Activated T-cell treated with anti-CD3 and anti-CD28 coated beads, Interleukin-2, amount 50 U/mL, for 24 hours (primary cell): Measurements from ENCODE around the gene ACTR8.

ENCODE experiments used
- DNase-seq: peaks from one replicate; pipeline ENCODE4 v3.0.0-alpha.2; 2020
- H3K27ac Mint-ChIP-seq: 2 replicates; pipeline ENCODE4 v1.8.0; 2020; ENCODE audit warnings: mild to moderate bottlenecking, mixed read lengths
- H3K27me3 Mint-ChIP-seq: 2 replicates; pipeline ENCODE4 v1.8.0; 2020; ENCODE audit warnings: mixed read lengths
- H3K36me3 Mint-ChIP-seq: 2 replicates; pipeline ENCODE4 v1.8.0; 2020; ENCODE audit warnings: low read depth, mixed read lengths
- H3K4me1 Mint-ChIP-seq: 2 replicates; pipeline ENCODE4 v1.8.0; 2020; ENCODE audit warnings: low read depth, mixed read lengths
- H3K4me3 Mint-ChIP-seq: 2 replicates; pipeline ENCODE4 v1.8.0; 2020; ENCODE audit warnings: mild to moderate bottlenecking, moderate library complexity, mixed read lengths
- H3K9me3 Mint-ChIP-seq: 2 replicates; pipeline ENCODE4 v1.8.0; 2020; ENCODE audit warnings: mixed read lengths

The ACTR8 gene

GRCh38 chr3:53846134-53846850, 35.7 kb downstream of the ACTR8 start, which contains the start of the genes CHDH and IL17RB:
CHDH (minus strand) TSS chr3:53846419; CDS start chr3:53824008, 22,411 bp downstream.
IL17RB (plus strand) TSS chr3:53846568; CDS start chr3:53846589, 21 bp downstream.
- Mint-ChIP-seq H3K27me3 (peaks cover 67% of the 10 kb centered on the region), H3K4me1 (peaks cover 9% of the 10 kb centered on the region), H3K4me3 (peak within 1 kb of the TSS; percentile 60), H3K27ac (no peak within 1 kb of the TSS), H3K9me3 (no peaks in the 10 kb centered on the region), H3K36me3 (no peaks in the 10 kb centered on the region)
- peak; percentile 44 for DNase-seq

GRCh38 chr3:53845881-53846133, 36.1 kb downstream of the ACTR8 start:
- peaks cover 67% of the 10 kb centered on the region for H3K27me3 Mint-ChIP-seq
- H3K4me3 Mint-ChIP-seq: peak overlapping the region; percentile 56
- DNase-seq: peak; percentile 36
- peaks cover 9% of the 10 kb centered on the region for H3K4me1 Mint-ChIP-seq
- no peaks in the 10 kb centered on the region for H3K36me3 Mint-ChIP-seq
- no peak overlapping the region for H3K27ac Mint-ChIP-seq
- H3K9me3 Mint-ChIP-seq: no peaks in the 10 kb centered on the region

- DNase-seq: no peak
- Mint-ChIP-seq H3K9me3 (no peaks in the 10 kb centered on the region), H3K4me1 (peaks cover 9% of the 10 kb centered on the region), H3K4me3 (peak overlapping the region; percentile 56), H3K27ac (no peak overlapping the region), H3K27me3 (peaks cover 67% of the 10 kb centered on the region), H3K36me3 (no peaks in the 10 kb centered on the region)
Measured at GRCh38 chr3:53845103-53845880, 36.7 kb downstream of the ACTR8 start.

GRCh38 chr3:53844262-53845102, 37.5 kb downstream of the ACTR8 start:
- Mint-ChIP-seq H3K27ac (no peak overlapping the region), H3K36me3 (no peaks in the 10 kb centered on the region), H3K9me3 (no peaks in the 10 kb centered on the region), H3K4me1 (peaks cover 9% of the 10 kb centered on the region), H3K4me3 (no peak overlapping the region), H3K27me3 (peaks cover 63% of the 10 kb centered on the region)
- no peak for DNase-seq

- H3K9me3 Mint-ChIP-seq: no peaks in the 10 kb centered on the region
- DNase-seq: no peak
- peaks cover 9% of the 10 kb centered on the region for H3K4me1 Mint-ChIP-seq
- no peak overlapping the region for H3K4me3 Mint-ChIP-seq
- no peaks in the 10 kb centered on the region for H3K36me3 Mint-ChIP-seq
- H3K27me3 Mint-ChIP-seq: peaks cover 56% of the 10 kb centered on the region
- H3K27ac Mint-ChIP-seq: no peak overlapping the region
Measured at GRCh38 chr3:53843195-53844177, 38.5 kb downstream of the ACTR8 start.

GRCh38 chr3:53842436-53843194, 39.3 kb downstream of the ACTR8 start:
- no peaks in the 10 kb centered on the region for H3K9me3 Mint-ChIP-seq
- H3K36me3 Mint-ChIP-seq: no peaks in the 10 kb centered on the region
- no peak for DNase-seq
- no peak overlapping the region for H3K4me3 Mint-ChIP-seq
- H3K27me3 Mint-ChIP-seq: peaks cover 51% of the 10 kb centered on the region
- H3K4me1 Mint-ChIP-seq: peaks cover 9% of the 10 kb centered on the region
- no peak overlapping the region for H3K27ac Mint-ChIP-seq

GRCh38 chr3:53841296-53841695, 40.7 kb downstream of the ACTR8 start:
- no peak overlapping the region for H3K27ac Mint-ChIP-seq
- no peak for DNase-seq
- H3K4me1 Mint-ChIP-seq: peaks cover 2% of the 10 kb centered on the region
- H3K4me3 Mint-ChIP-seq: no peak overlapping the region
- H3K36me3 Mint-ChIP-seq: no peaks in the 10 kb centered on the region
- H3K27me3 Mint-ChIP-seq: peaks cover 39% of the 10 kb centered on the region
- no peaks in the 10 kb centered on the region for H3K9me3 Mint-ChIP-seq

GRCh38 chr3:53837331-53837730, 44.6 kb downstream of the ACTR8 start:
- Mint-ChIP-seq H3K4me1 (no peaks in the 10 kb centered on the region), H3K27me3 (peaks cover 5% of the 10 kb centered on the region), H3K4me3 (no peak overlapping the region), H3K36me3 (no peaks in the 10 kb centered on the region), H3K27ac (no peak overlapping the region), H3K9me3 (no peaks in the 10 kb centered on the region)
- DNase-seq: no peak

GRCh38 chr3:53836084-53836872, 45.7 kb downstream of the ACTR8 start:
- DNase-seq: no peak
- Mint-ChIP-seq H3K4me3 (no peak overlapping the region), H3K27ac (no peak overlapping the region), H3K27me3 (peaks cover 3% of the 10 kb centered on the region), H3K9me3 (no peaks in the 10 kb centered on the region), H3K36me3 (no peaks in the 10 kb centered on the region), H3K4me1 (no peaks in the 10 kb centered on the region)

- Mint-ChIP-seq H3K27ac (no peak overlapping the region), H3K4me3 (no peak overlapping the region), H3K4me1 (no peaks in the 10 kb centered on the region), H3K36me3 (no peaks in the 10 kb centered on the region), H3K27me3 (peaks cover 3% of the 10 kb centered on the region), H3K9me3 (no peaks in the 10 kb centered on the region)
- no peak for DNase-seq
Measured at GRCh38 chr3:53835257-53835656, 46.7 kb downstream of the ACTR8 start.

GRCh38 chr3:53834429-53835095, 47.4 kb downstream of the ACTR8 start:
- DNase-seq: no peak
- Mint-ChIP-seq H3K4me1 (no peaks in the 10 kb centered on the region), H3K36me3 (no peaks in the 10 kb centered on the region), H3K27me3 (peaks cover 3% of the 10 kb centered on the region), H3K4me3 (no peak overlapping the region), H3K9me3 (no peaks in the 10 kb centered on the region), H3K27ac (no peak overlapping the region)

- no peaks in the 10 kb centered on the region for H3K4me1 Mint-ChIP-seq
Measured at GRCh38 chr3:53833700-53834099, 48.3 kb downstream of the ACTR8 start.

More at GRCh38 chr3:53833700-53834099, 48.3 kb downstream of the ACTR8 start:
- no peak overlapping the region for H3K4me3 Mint-ChIP-seq
- DNase-seq: no peak
- no peak overlapping the region for H3K27ac Mint-ChIP-seq
- peaks cover 3% of the 10 kb centered on the region for H3K27me3 Mint-ChIP-seq
- H3K36me3 Mint-ChIP-seq: no peaks in the 10 kb centered on the region
- H3K9me3 Mint-ChIP-seq: no peaks in the 10 kb centered on the region
